Mesothelial cell of epicardium (in vitro differentiated cells): ENCODE results near the gene FRMD4A. TPM values are rescaled to one million over a fixed set of nuclear protein-coding genes. Genes with fewer than 3 reads are reported as not detected.
A peak's percentile ranks its signal among the peaks of the same experiment; 100 is the strongest.
"Not testable (repeated sequence)": the region's sequence is repeated elsewhere in the genome, so short reads cannot be mapped to it uniquely, and the experiment has no call there.

Experiments used
- DNase-seq, 2 experiments: peaks; one replicate each; pipeline ENCODE4 v3.0.0; 2021; ENCODE audit warnings: low spot score in 2 of 2; ENCODE audit not compliant: unreplicated experiment in 2 of 2
- H3K27ac Mint-ChIP-seq: 2 replicates; pipeline ENCODE4 v1.8.0; 2021; ENCODE audit warnings: mixed read lengths
- H3K27me3 Mint-ChIP-seq: 2 replicates; pipeline ENCODE4 v1.8.0; 2021; ENCODE audit warnings: low read depth, mixed read lengths
- H3K36me3 Mint-ChIP-seq: 2 replicates; pipeline ENCODE4 v1.8.0; 2021; ENCODE audit warnings: mixed read lengths
- H3K4me1 Mint-ChIP-seq: 2 replicates; pipeline ENCODE4 v1.8.0; 2021; ENCODE audit warnings: mixed read lengths
- H3K4me3 Mint-ChIP-seq: 2 replicates; pipeline ENCODE4 v1.8.0; 2021; ENCODE audit warnings: mild to moderate bottlenecking, moderate library complexity, mixed read lengths
- H3K9me3 Mint-ChIP-seq: 2 replicates; pipeline ENCODE4 v1.8.0; 2021; ENCODE audit warnings: mixed read lengths
- total RNA-seq: library from RNA; stranded (reverse); gene quantifications from 3 replicates; pipeline ENCODE4 v1.2.1, GENCODE V29; 2021
- TF ChIP-seq, protein P1 (sequence below): fragments of 200-600 bp; sonication (generic); IDR thresholded peaks from one replicate; pipeline ENCODE4 v1.5.0; 2021; ENCODE audit warnings: antibody characterized with exemption; ENCODE audit not compliant: unreplicated experiment

Gene FRMD4A
- total RNA-seq, 1 donor from 2014 or later = 45.0 TPM

DNA sequence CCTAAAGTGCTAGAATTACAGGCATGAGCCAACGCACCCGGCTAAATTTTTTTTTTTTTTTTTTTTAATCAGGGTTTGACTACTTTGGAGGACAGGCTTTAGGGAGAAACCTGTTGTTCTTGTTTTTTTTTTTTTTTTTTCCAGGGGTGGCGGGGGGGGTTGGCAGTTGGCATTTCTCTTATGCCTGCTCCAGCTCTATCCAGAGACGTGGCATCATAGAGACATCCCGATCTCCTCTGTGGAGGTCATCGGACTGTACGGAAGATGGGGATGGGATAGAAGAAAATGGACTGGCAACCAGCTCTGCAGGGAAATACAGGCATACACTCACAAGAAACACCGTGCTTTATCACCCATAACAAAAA, 613.2 kb downstream of the FRMD4A start:
- peaks cover 16% of the 10 kb centered on the region for H3K4me1 Mint-ChIP-seq
- H3K27me3 Mint-ChIP-seq = no peaks in the 10 kb centered on the region
- TF ChIP-seq, protein P1, sequence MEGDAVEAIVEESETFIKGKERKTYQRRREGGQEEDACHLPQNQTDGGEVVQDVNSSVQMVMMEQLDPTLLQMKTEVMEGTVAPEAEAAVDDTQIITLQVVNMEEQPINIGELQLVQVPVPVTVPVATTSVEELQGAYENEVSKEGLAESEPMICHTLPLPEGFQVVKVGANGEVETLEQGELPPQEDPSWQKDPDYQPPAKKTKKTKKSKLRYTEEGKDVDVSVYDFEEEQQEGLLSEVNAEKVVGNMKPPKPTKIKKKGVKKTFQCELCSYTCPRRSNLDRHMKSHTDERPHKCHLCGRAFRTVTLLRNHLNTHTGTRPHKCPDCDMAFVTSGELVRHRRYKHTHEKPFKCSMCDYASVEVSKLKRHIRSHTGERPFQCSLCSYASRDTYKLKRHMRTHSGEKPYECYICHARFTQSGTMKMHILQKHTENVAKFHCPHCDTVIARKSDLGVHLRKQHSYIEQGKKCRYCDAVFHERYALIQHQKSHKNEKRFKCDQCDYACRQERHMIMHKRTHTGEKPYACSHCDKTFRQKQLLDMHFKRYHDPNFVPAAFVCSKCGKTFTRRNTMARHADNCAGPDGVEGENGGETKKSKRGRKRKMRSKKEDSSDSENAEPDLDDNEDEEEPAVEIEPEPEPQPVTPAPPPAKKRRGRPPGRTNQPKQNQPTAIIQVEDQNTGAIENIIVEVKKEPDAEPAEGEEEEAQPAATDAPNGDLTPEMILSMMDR = no peak
- peaks cover 7% of the 10 kb centered on the region for H3K9me3 Mint-ChIP-seq
- no peak overlapping the region for H3K4me3 Mint-ChIP-seq
- peaks cover 7% of the 10 kb centered on the region for H3K36me3 Mint-ChIP-seq
- DNase-seq = no peak
- H3K27ac Mint-ChIP-seq = peak overlapping the region; percentile 78

DNA sequence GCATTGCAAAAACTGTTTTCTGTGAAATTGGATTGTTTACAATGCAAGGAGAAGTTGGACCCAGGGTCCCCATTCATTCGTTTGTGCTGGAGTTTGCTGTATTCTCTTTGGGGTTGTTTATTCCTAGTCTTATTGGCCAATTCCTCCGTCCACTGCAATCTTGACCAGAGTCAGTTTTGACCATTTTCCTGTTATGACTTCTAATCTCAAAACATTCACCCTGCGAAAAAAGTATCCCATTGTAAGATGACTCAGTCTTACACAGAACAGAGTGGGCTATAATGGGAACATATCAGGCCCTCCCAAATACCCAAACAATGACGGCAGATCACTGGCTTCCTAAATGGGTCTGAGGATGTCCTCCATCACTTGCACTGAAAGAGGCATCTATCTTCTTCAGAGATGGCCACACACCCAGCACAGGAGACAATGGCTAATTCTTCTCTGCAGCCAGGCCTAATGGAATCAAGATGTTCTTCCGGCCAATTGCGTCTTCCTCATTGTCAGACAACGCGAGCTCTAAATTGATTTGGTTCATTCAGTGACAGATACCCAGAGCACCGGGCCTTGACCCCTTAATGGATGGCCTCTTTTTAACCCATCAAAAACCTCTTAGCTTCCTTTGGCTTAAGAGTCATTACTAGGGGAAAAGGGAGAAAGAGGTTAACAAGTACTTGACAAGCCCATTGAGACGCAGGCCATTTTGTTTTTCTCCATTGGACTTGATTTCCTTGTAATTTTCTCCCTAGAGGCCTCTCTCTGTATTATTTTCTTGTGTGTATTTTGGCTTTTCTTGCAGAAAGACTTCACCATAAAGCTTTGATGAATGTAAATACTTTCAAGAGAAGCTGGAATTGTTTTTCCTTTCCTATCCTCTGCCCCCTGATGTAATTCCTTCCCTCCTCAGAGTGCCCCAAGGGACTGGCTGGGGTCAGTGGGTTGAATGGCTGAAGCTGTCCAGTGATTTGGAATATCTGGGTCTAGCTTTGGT, 614.3 kb downstream of the FRMD4A start:
- TF ChIP-seq, protein P1 = no peak

DNA sequence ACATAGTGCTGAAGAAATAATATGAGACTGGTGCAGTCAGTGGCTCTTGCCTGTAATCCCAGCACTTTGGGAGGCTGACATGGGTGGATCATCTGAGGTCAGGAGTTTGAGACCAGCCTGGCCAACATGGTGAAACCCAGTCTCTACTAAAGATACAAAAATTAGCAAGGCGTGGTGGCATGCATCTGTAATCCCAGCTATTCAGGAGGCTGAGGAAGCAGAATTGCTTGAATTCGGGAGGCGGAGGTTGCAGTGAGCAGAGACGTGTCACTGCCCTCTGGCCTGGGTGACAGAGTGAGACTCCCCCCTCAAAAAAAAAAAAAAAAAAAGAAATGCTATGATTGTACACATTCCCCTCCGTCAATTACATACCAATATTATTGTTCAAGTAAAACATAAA, 615.1 kb downstream of the FRMD4A start:
- H3K9me3 Mint-ChIP-seq, H3K27ac Mint-ChIP-seq, H3K36me3 Mint-ChIP-seq, H3K4me3 Mint-ChIP-seq, H3K27me3 Mint-ChIP-seq, DNase-seq: not testable (repeated sequence)
- peaks cover 18% of the 10 kb centered on the region for H3K4me1 Mint-ChIP-seq

More for the DNA sequence above, 614.3 kb downstream of the FRMD4A start:
- DNase-seq = no peak
- H3K36me3 Mint-ChIP-seq = peaks cover 5% of the 10 kb centered on the region
- no peak overlapping the region for H3K27ac Mint-ChIP-seq
- no peak overlapping the region for H3K4me3 Mint-ChIP-seq
- peaks cover 7% of the 10 kb centered on the region for H3K9me3 Mint-ChIP-seq
- no peaks in the 10 kb centered on the region for H3K27me3 Mint-ChIP-seq
- peaks cover 18% of the 10 kb centered on the region for H3K4me1 Mint-ChIP-seq

DNA sequence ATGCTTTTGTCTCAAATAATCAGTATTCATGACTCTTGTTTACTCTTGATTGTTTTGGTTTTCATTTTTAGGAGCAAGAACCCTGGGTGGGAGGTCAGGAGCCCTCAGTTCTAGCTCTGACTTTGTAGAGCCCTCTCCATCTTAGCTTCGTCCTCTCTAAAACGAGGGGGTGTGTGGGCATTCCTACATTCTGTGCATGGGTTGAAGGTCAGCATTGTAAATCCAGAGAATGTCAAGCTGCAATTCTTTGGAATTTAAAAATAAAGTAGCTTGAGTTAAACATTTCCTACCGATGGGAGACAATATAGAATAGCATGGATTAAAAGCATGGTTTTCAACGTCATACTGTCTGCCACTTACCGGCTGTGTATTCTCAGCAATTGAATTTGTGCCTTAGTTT, 615.6 kb downstream of the FRMD4A start:
- no peaks in the 10 kb centered on the region for H3K27me3 Mint-ChIP-seq
- H3K27ac Mint-ChIP-seq = no peak overlapping the region
- H3K9me3 Mint-ChIP-seq = no peaks in the 10 kb centered on the region
- DNase-seq = no peak
- peaks cover 22% of the 10 kb centered on the region for H3K4me1 Mint-ChIP-seq
- H3K36me3 Mint-ChIP-seq = peaks cover 2% of the 10 kb centered on the region
- H3K4me3 Mint-ChIP-seq = no peak overlapping the region
- TF ChIP-seq, protein P1 = no peak

DNA sequence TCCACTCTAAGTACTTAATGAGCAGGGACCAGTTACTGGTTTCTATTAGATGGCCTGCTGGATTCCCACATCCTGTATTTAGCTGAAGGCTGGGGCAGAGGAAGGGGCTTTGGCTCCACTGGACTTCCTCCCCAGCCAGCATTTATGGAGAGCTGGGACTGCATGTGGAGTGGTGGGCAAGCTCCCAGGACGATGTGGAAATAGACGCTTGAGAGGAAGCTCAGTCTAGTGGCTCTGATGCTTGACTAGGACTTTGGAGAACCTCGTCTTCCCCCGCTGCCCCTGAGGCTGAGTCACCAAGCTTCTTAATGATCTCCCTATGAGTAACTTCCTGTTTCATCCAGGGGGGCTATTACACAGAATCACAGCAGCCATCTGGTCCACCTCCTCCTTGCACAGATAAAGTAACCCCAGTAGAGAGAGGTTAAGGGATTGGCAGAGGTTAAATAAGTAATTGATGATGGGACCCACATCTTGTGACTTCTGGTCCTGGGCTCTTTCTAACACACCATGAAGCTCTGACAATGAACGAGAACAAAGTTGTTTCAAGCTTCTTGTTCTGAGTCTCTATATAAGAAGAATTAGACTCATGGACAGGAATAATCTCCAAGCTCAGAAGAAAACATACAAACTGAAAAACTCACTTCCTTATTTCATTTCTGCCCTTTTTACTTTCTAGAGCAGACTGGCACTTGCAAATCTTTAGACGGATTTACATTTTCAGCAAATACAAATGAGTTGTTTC, 617.7 kb downstream of the FRMD4A start:
- H3K4me3 Mint-ChIP-seq = no peak overlapping the region
- H3K4me1 Mint-ChIP-seq = peaks cover 41% of the 10 kb centered on the region
- H3K36me3 Mint-ChIP-seq = peaks cover 2% of the 10 kb centered on the region
- no peak for DNase-seq
- TF ChIP-seq, protein P1 = no peak
- H3K27me3 Mint-ChIP-seq = no peaks in the 10 kb centered on the region
- H3K9me3 Mint-ChIP-seq = no peaks in the 10 kb centered on the region
- peak overlapping the region; percentile 11 for H3K27ac Mint-ChIP-seq

DNA sequence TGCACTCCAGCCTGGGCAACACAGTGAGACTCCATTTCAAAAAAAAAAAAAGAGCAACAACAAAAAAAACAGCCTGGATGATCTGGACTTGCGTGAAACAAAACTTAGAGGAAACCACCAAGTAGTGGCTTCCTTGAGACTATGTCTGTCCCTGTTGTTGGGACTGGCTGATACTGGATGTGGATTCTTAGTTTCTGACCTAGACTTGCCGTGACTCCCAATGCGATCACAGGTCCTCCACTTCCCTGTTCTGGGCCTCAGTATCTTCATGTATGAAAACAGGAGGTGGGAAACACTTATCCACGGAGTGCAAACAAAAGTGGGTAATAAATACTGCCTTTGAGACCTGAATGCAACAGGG, 618.3 kb downstream of the FRMD4A start:
- Mint-ChIP-seq H3K9me3 (no peaks in the 10 kb centered on the region), H3K27ac (no peak overlapping the region), H3K4me3 (no peak overlapping the region), H3K27me3 (no peaks in the 10 kb centered on the region), H3K4me1 (peaks cover 41% of the 10 kb centered on the region), H3K36me3 (peaks cover 2% of the 10 kb centered on the region)
- TF ChIP-seq, protein P1 = no peak
- DNase-seq = no peak
